Epithelial cell of esophagus (primary cell): ENCODE results near the gene GPD1L.
"Not testable (repeated sequence)": the region's sequence is repeated elsewhere in the genome, so short reads cannot be mapped to it uniquely, and the experiment has no call there.

ENCODE experiments used
- DNase-seq: peaks from one replicate; pipeline ENCODE4 v3.0.0; 2010; ENCODE audit warnings: low read depth
- H3K4me3 ChIP-seq: 2 replicates; pipeline ENCODE4 v1.5.1; 2011; ENCODE audit warnings: mild to moderate bottlenecking, low read length, control low read depth
- CTCF ChIP-seq: IDR thresholded peaks from 2 replicates; pipeline ENCODE4 v1.5.1; 2011; ENCODE audit warnings: low read depth, mild to moderate bottlenecking, low read length, control low read depth, inconsistent platforms; ENCODE audit not compliant: insufficient read depth; ENCODE audit errors: missing control alignments

GPD1L gene

GRCh38 chr3:32105291-32106131 is 909 bp upstream of the GPD1L start:
- DNase-seq = peak; percentile 78
- no peak for TF ChIP-seq CTCF

GRCh38 chr3:32106929-32107362 is 526 bp downstream of the GPD1L start:
- peak overlapping the region; percentile 50 for H3K4me3 ChIP-seq
- no peak for TF ChIP-seq CTCF
- peak; percentile 63 for DNase-seq

More at GRCh38 chr3:32105291-32106131, 909 bp upstream of the GPD1L start:
- H3K4me3 ChIP-seq = no peak overlapping the region

- not testable (repeated sequence) for H3K4me3 ChIP-seq, DNase-seq
Measured at GRCh38 chr3:32108224-32108623, 1.8 kb downstream of the GPD1L start.

GRCh38 chr3:32109256-32109655 is 2.8 kb downstream of the GPD1L start:
- no peak for TF ChIP-seq CTCF
- no peak for DNase-seq
- H3K4me3 ChIP-seq = no peak overlapping the region

- TF ChIP-seq CTCF = no peak
- H3K4me3 ChIP-seq = no peak overlapping the region
- DNase-seq = peak; percentile 18
Measured at GRCh38 chr3:32110233-32110760, 3.9 kb downstream of the GPD1L start.

GRCh38 chr3:32111560-32111959 is 5.1 kb downstream of the GPD1L start:
- H3K4me3 ChIP-seq = no peak overlapping the region
- no peak for DNase-seq
- no peak for TF ChIP-seq CTCF

- no peak for TF ChIP-seq CTCF
- DNase-seq = no peak
- no peak overlapping the region for H3K4me3 ChIP-seq
Measured at GRCh38 chr3:32113566-32113965, 7.1 kb downstream of the GPD1L start.
